DMS114 treated with DMSO at 0.1 percent for 48 hours (cell line): ENCODE data around the gene THRA.

Experiments used
- DNase-seq: peaks from one replicate; lab custom pipeline; 2025; ENCODE audit not compliant: unreplicated experiment; lab: John Stamatoyannopoulos, UW

THRA gene

GRCh38 chr17:40026816-40027613 lies 35.8 kb upstream of the THRA start:
- peak; percentile 13 for DNase-seq

- no peak for DNase-seq
Measured at GRCh38 chr17:40027614-40028012, 35.2 kb upstream of the THRA start.

- DNase-seq, result no peak
Measured at GRCh38 chr17:40028595-40028994, 34.2 kb upstream of the THRA start.

GRCh38 chr17:40031706-40032105 lies 31.1 kb upstream of the THRA start:
- no peak for DNase-seq

GRCh38 chr17:40032322-40033320 lies 30.1 kb upstream of the THRA start:
- no peak for DNase-seq

GRCh38 chr17:40033339-40033738 lies 29.4 kb upstream of the THRA start:
- DNase-seq, result no peak

- no peak for DNase-seq
Measured at GRCh38 chr17:40034426-40035161, 28.2 kb upstream of the THRA start.

- no peak for DNase-seq
Measured at GRCh38 chr17:40035162-40035559, 27.6 kb upstream of the THRA start.

- DNase-seq, result no peak
Measured at GRCh38 chr17:40038882-40039513, 23.8 kb upstream of the THRA start.

- DNase-seq, result no peak
Measured at GRCh38 chr17:40041196-40041595, 21.6 kb upstream of the THRA start.

GRCh38 chr17:40056379-40057015 lies 6.3 kb upstream of the THRA start:
- no peak for DNase-seq

- no peak for DNase-seq
Measured at GRCh38 chr17:40058186-40058784, 4.5 kb upstream of the THRA start.

GRCh38 chr17:40058865-40059264 lies 3.9 kb upstream of the THRA start:
- DNase-seq, result no peak

- DNase-seq, result no peak
Measured at GRCh38 chr17:40059729-40060475, 2.9 kb upstream of the THRA start.

- DNase-seq, result no peak
Measured at GRCh38 chr17:40060887-40061608, 1.7 kb upstream of the THRA start.

- DNase-seq, result no peak
Measured at GRCh38 chr17:40061609-40062038, 1.1 kb upstream of the THRA start.

GRCh38 chr17:40063187-40063771 lies 514 bp downstream of the THRA start:
- no peak for DNase-seq

- DNase-seq, result no peak
Measured at GRCh38 chr17:40063901-40064531, 1.3 kb downstream of the THRA start.
